HG02938 (cell line): ENCODE results near the gene ZBTB17.
"Not testable (repeated sequence)": the region's sequence is repeated elsewhere in the genome, so short reads cannot be mapped to it uniquely, and the experiment has no call there.

Experiments
- ATAC-seq: cut with Tn5 transposase; IDR thresholded peaks from one replicate; pipeline ENCODE4 v1.9.1; 2021; ENCODE audit warnings: mild to moderate bottlenecking, moderate library complexity; ENCODE audit not compliant: unreplicated experiment

Gene ZBTB17

GRCh38 chr1:15911141-15911540 is 64.8 kb downstream of the ZBTB17 start:
- no peak for ATAC-seq

- no peak for ATAC-seq
Measured at GRCh38 chr1:15908597-15908996, 67.3 kb downstream of the ZBTB17 start.

GRCh38 chr1:15902882-15903281 is 73.0 kb downstream of the ZBTB17 start:
- no peak for ATAC-seq

GRCh38 chr1:15900662-15901279 is 75.1 kb downstream of the ZBTB17 start:
- no peak for ATAC-seq

- no peak for ATAC-seq
Measured at GRCh38 chr1:15899266-15899665, 76.6 kb downstream of the ZBTB17 start.

GRCh38 chr1:15896841-15897610 is 78.9 kb downstream of the ZBTB17 start:
- ATAC-seq, result not testable (repeated sequence)

- ATAC-seq, result no peak
Measured at GRCh38 chr1:15895233-15895632, 80.7 kb downstream of the ZBTB17 start.

- not testable (repeated sequence) for ATAC-seq
Measured at GRCh38 chr1:15892857-15893599, 82.9 kb downstream of the ZBTB17 start.
